Keratinocyte (primary cell): Measurements from ENCODE around the gene RGS18.

Source experiments
- CTCF ChIP-seq, 3 experiments: IDR thresholded peaks in 1 of 3; conservative IDR thresholded peaks in 1 of 3; optimal IDR thresholded peaks in 1 of 3; 2 replicates in 2 of 3; 3 replicates in 1 of 3; pipeline versions ENCODE3 to v1.5.1; 2011; ENCODE audit warnings: low read length in 3 of 3, mild to moderate bottlenecking in 3 of 3, moderate library complexity in 2 of 3, control low read depth in 1 of 3, inconsistent platforms in 1 of 3; ENCODE audit not compliant: insufficient read depth in 2 of 3; ENCODE audit errors: extremely low read depth in 1 of 3
- EZH2 ChIP-seq: IDR thresholded peaks from one replicate; pipeline ENCODE4 v1.6.1; 2012; ENCODE audit warnings: inconsistent platforms, mild to moderate bottlenecking, low read length, moderate library complexity

GRCh38 chr1:192126030-192126619 lies 32.1 kb upstream of the RGS18 start:
- TF ChIP-seq CTCF (optimal IDR thresholded peaks at IDR 0.05 in 1 of 3, IDR thresholded peaks at IDR 0.05 in 1 of 3, conservative IDR thresholded peaks at IDR 0.05 in 1 of 3; ENCODE audit: extremely low read depth in 1 of 3, insufficient read depth in 2 of 3, low read length in 3 of 3) = no peak
- no peak for TF ChIP-seq EZH2
